Measurements from ENCODE around the gene PUDP.

DNA sequence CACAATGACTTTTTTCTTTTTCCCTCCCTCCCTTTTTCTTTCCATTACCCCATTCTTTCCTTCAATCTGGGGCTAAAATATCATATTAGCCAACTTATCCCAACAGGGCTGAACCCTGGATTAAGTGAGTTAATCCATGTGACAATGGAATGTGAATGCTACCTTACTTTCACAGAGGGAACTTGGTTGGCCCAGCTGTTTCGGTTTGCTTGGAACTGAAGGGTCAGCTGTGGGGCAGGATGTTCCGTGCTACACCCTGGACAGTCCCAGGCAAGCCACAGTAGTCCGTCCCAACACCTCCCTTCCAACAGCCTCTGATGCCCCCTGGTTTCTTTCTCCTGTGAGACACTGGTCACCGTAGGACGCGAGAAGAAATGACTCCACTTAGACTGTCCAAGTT, 95.4 kb downstream of the PUDP start:
- TF ChIP-seq EZH2 (IDR thresholded peaks at IDR 0.05) (no peak), SP1 (IDR thresholded peaks at IDR 0.05; ENCODE audit: low read depth) (no peak), POLR2AphosphoS5 (IDR thresholded peaks at IDR 0.05; ENCODE audit: low read depth, low read length) (no peak), POLR2A (IDR thresholded peaks at IDR 0.05; ENCODE audit: borderline replicate concordance, extremely low read depth, insufficient read depth, insufficient read length) (no peak), JUND (IDR thresholded peaks at IDR 0.05) (no peak), ZNF274 (IDR thresholded peaks at IDR 0.05; ENCODE audit: low read depth, low read length) (no peak)
- TF ChIP-seq, protein P1, sequence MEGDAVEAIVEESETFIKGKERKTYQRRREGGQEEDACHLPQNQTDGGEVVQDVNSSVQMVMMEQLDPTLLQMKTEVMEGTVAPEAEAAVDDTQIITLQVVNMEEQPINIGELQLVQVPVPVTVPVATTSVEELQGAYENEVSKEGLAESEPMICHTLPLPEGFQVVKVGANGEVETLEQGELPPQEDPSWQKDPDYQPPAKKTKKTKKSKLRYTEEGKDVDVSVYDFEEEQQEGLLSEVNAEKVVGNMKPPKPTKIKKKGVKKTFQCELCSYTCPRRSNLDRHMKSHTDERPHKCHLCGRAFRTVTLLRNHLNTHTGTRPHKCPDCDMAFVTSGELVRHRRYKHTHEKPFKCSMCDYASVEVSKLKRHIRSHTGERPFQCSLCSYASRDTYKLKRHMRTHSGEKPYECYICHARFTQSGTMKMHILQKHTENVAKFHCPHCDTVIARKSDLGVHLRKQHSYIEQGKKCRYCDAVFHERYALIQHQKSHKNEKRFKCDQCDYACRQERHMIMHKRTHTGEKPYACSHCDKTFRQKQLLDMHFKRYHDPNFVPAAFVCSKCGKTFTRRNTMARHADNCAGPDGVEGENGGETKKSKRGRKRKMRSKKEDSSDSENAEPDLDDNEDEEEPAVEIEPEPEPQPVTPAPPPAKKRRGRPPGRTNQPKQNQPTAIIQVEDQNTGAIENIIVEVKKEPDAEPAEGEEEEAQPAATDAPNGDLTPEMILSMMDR (IDR thresholded peaks at IDR 0.05 in 2 of 3, conservative IDR thresholded peaks at IDR 0.05 in 1 of 3; ENCODE audit: borderline replicate concordance in 1 of 3, insufficient read depth in 1 of 3, low read depth in 2 of 3, low read length in 2 of 3): no peak
- TF ChIP-seq, protein P2, sequence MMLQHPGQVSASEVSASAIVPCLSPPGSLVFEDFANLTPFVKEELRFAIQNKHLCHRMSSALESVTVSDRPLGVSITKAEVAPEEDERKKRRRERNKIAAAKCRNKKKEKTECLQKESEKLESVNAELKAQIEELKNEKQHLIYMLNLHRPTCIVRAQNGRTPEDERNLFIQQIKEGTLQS (IDR thresholded peaks at IDR 0.05): no peak

Measured in HCT116 (cell line).